ENCODE measurements around the gene ABO. TPM values are rescaled to one million over a fixed set of nuclear protein-coding genes. Genes with fewer than 3 reads are reported as not detected.

Gene ABO
- total and polyA plus RNA-seq, 4 donors = 0.08 to 0.75 (median 0.10) TPM; not detected in 1

DNA sequence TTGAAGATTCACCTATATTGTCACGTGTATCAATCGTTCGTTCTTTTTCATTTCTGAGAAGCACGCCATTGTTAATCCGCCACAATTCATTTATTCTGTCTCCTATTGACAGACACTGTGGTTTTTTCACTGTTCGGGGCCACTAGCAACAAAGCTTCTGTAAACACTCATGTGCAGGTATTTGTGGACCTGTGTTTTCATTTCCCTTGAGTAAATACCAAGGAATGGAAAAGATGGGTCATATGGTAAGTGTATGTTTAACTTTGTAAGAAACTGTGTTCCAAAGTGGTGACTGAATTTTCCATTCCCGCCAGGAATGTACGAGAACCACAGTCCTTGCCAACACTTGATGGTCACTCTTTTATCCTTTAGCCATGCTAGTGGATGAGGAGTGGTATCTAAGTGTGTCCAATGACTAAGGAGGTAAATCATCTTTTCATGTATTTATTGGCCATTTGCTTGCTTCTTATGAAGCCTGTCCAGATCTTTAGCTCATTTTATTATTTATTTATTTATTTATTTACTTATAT lies 10.7 kb downstream of the ABO start:
- 95% methylated on average over 8 of the region's 8 CpGs for WGBS
- TF ChIP-seq JUND (IDR thresholded peaks at IDR 0.05) (no peak), FOXA1 (IDR thresholded peaks at IDR 0.05) (no peak), NR2F2 (IDR thresholded peaks at IDR 0.05) (no peak), EGR1 (IDR thresholded peaks at IDR 0.05; ENCODE audit: low read depth in 2 of 2) (no peak), HNF4A (conservative IDR thresholded peaks at IDR 0.05) (no peak), SP1 (IDR thresholded peaks at IDR 0.05) (no peak), FOXA2 (IDR thresholded peaks at IDR 0.05) (no peak)
- TF ChIP-seq, protein P1, sequence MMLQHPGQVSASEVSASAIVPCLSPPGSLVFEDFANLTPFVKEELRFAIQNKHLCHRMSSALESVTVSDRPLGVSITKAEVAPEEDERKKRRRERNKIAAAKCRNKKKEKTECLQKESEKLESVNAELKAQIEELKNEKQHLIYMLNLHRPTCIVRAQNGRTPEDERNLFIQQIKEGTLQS (IDR thresholded peaks at IDR 0.05) = no peak
- TF ChIP-seq, protein P2, sequence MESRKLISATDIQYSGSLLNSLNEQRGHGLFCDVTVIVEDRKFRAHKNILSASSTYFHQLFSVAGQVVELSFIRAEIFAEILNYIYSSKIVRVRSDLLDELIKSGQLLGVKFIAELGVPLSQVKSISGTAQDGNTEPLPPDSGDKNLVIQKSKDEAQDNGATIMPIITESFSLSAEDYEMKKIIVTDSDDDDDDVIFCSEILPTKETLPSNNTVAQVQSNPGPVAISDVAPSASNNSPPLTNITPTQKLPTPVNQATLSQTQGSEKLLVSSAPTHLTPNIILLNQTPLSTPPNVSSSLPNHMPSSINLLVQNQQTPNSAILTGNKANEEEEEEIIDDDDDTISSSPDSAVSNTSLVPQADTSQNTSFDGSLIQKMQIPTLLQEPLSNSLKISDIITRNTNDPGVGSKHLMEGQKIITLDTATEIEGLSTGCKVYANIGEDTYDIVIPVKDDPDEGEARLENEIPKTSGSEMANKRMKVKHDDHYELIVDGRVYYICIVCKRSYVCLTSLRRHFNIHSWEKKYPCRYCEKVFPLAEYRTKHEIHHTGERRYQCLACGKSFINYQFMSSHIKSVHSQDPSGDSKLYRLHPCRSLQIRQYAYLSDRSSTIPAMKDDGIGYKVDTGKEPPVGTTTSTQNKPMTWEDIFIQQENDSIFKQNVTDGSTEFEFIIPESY (IDR thresholded peaks at IDR 0.05) = no peak
- TF ChIP-seq, protein P3, sequence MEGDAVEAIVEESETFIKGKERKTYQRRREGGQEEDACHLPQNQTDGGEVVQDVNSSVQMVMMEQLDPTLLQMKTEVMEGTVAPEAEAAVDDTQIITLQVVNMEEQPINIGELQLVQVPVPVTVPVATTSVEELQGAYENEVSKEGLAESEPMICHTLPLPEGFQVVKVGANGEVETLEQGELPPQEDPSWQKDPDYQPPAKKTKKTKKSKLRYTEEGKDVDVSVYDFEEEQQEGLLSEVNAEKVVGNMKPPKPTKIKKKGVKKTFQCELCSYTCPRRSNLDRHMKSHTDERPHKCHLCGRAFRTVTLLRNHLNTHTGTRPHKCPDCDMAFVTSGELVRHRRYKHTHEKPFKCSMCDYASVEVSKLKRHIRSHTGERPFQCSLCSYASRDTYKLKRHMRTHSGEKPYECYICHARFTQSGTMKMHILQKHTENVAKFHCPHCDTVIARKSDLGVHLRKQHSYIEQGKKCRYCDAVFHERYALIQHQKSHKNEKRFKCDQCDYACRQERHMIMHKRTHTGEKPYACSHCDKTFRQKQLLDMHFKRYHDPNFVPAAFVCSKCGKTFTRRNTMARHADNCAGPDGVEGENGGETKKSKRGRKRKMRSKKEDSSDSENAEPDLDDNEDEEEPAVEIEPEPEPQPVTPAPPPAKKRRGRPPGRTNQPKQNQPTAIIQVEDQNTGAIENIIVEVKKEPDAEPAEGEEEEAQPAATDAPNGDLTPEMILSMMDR (IDR thresholded peaks at IDR 0.05; ENCODE audit: low read depth, low read length, missing input control) = no peak
- H3K4me3 ChIP-seq (ENCODE audit: low read depth in 1 of 3, low read length in 3 of 3) = no peak overlapping the region
- no peak overlapping the region for H3K9ac ChIP-seq (ENCODE audit: low read depth in 1 of 2, low read length in 2 of 2)
- DNase-seq (ENCODE audit: low spot score) = no peak
- no peak overlapping the region for H3K27ac ChIP-seq (ENCODE audit: low read depth in 1 of 2, low read length in 2 of 2)
- H3K27me3 ChIP-seq (ENCODE audit: control insufficient read depth in 4 of 4, insufficient read depth in 4 of 4, low read length in 3 of 4) = no peaks in the 10 kb centered on the region
- H3K4me1 ChIP-seq (ENCODE audit: control insufficient read depth in 4 of 4, insufficient read depth in 4 of 4, low read length in 3 of 4) = no peaks in the 10 kb centered on the region
- H3K36me3 ChIP-seq (ENCODE audit: control insufficient read depth in 4 of 4, insufficient read depth in 3 of 4, low read depth in 1 of 4, low read length in 3 of 4) = no peaks in the 10 kb centered on the region
- H3K9me3 ChIP-seq (ENCODE audit: control insufficient read depth in 4 of 4, low read length in 3 of 4) = peaks cover 0 to 2% (median 0%) of the 10 kb centered on the region in 4 donors

DNA sequence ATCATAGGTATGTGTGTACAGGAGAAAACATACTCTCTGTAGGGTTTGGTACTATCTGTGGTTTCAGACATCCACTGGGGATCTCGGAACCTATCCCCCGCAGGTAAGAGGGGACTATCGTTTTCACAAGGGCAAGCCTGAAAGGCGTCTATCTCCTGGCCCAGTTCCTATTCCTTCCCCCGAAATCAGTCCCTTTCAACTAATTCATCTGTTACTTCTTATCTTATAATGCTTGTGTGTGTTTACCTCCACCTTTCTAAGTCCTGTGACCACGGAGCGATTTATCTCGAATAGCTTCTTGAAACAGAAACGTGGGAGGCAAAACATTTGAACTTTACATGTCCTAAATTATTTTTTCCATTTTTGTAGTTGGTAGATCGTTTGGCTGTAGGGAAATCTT lies 11.4 kb downstream of the ABO start:
- no peak overlapping the region for H3K9ac ChIP-seq (ENCODE audit: low read depth in 1 of 2, low read length in 2 of 2)
- WGBS = 87% methylated on average over 10 of the region's 10 CpGs
- H3K27me3 ChIP-seq (ENCODE audit: control insufficient read depth in 4 of 4, insufficient read depth in 4 of 4, low read length in 3 of 4) = no peaks in the 10 kb centered on the region
- no peak overlapping the region for H3K4me3 ChIP-seq (ENCODE audit: low read depth in 1 of 3, low read length in 3 of 3)
- DNase-seq (ENCODE audit: low spot score) = no peak
- no peaks in the 10 kb centered on the region for H3K36me3 ChIP-seq (ENCODE audit: control insufficient read depth in 4 of 4, insufficient read depth in 3 of 4, low read depth in 1 of 4, low read length in 3 of 4)
- H3K4me1 ChIP-seq (ENCODE audit: control insufficient read depth in 4 of 4, insufficient read depth in 4 of 4, low read length in 3 of 4) = no peaks in the 10 kb centered on the region
- TF ChIP-seq RAD21 (IDR thresholded peaks at IDR 0.05) (no peak), FOXA2 (IDR thresholded peaks at IDR 0.05) (no peak), HNF4A (conservative IDR thresholded peaks at IDR 0.05) (no peak), HNF4G (IDR thresholded peaks at IDR 0.05) (no peak), SP1 (IDR thresholded peaks at IDR 0.05) (no peak), FOXA1 (IDR thresholded peaks at IDR 0.05) (no peak), RXRA (IDR thresholded peaks at IDR 0.05) (no peak), TAF1 (conservative IDR thresholded peaks at IDR 0.05) (no peak), YY1 (IDR thresholded peaks at IDR 0.05) (no peak), JUND (IDR thresholded peaks at IDR 0.05) (no peak), EGR1 (IDR thresholded peaks at IDR 0.05; ENCODE audit: low read depth in 2 of 2) (no peak)
- TF ChIP-seq, protein P4, sequence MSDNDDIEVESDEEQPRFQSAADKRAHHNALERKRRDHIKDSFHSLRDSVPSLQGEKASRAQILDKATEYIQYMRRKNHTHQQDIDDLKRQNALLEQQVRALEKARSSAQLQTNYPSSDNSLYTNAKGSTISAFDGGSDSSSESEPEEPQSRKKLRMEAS (IDR thresholded peaks at IDR 0.05) = no peak
- TF ChIP-seq, protein P5, sequence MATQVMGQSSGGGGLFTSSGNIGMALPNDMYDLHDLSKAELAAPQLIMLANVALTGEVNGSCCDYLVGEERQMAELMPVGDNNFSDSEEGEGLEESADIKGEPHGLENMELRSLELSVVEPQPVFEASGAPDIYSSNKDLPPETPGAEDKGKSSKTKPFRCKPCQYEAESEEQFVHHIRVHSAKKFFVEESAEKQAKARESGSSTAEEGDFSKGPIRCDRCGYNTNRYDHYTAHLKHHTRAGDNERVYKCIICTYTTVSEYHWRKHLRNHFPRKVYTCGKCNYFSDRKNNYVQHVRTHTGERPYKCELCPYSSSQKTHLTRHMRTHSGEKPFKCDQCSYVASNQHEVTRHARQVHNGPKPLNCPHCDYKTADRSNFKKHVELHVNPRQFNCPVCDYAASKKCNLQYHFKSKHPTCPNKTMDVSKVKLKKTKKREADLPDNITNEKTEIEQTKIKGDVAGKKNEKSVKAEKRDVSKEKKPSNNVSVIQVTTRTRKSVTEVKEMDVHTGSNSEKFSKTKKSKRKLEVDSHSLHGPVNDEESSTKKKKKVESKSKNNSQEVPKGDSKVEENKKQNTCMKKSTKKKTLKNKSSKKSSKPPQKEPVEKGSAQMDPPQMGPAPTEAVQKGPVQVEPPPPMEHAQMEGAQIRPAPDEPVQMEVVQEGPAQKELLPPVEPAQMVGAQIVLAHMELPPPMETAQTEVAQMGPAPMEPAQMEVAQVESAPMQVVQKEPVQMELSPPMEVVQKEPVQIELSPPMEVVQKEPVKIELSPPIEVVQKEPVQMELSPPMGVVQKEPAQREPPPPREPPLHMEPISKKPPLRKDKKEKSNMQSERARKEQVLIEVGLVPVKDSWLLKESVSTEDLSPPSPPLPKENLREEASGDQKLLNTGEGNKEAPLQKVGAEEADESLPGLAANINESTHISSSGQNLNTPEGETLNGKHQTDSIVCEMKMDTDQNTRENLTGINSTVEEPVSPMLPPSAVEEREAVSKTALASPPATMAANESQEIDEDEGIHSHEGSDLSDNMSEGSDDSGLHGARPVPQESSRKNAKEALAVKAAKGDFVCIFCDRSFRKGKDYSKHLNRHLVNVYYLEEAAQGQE (IDR thresholded peaks at IDR 0.05) = no peak
- TF ChIP-seq, protein P2 (IDR thresholded peaks at IDR 0.05) = no peak
- TF ChIP-seq, protein P3 (IDR thresholded peaks at IDR 0.05; ENCODE audit: low read depth, low read length, missing input control) = no peak
- TF ChIP-seq, protein P1 (IDR thresholded peaks at IDR 0.05) = no peak
- H3K27ac ChIP-seq (ENCODE audit: low read depth in 1 of 2, low read length in 2 of 2) = no peak overlapping the region
- peaks cover 0 to 2% (median 0%) of the 10 kb centered on the region in 4 donors for H3K9me3 ChIP-seq (ENCODE audit: control insufficient read depth in 4 of 4, low read length in 3 of 4)
